Measurements from ENCODE around the gene CERS6.

Gene CERS6

DNA sequence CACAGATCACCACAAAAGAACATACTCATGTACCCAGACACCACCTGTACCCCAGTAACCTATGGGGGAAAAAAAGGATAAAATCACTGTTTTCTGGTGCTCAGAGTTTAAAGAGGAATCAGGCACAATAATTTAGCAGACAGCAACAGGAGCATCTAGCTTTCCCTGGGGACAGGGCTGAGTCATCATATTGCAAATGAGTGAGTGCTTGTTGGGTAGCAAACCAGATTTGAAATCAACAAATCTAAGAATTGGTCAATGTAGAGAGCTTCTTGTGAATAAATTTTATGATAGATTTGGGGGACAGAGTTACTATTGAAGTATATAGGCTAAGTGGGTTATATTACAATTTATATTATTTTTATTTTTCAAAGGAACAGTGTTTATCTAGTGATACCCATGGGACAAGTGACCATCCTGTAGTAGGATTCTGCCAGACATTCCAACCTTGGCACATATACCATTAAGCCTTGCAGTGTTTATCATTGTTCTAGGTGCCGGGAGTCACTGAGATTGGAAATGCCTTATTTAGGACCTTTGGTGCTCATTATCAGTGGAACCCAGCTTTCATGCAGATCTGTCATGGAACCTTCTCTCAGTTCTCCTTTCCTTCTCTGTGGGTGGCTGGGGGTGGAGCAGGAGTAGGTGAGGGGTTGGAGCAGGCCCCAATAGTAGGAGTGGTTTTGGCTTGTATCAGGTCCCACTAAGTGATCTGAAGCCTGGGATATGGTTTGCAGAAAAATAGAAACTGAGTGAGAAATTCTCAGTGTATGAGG lies 117.2 kb downstream of the CERS6 start:
- DNase-seq = no peak

DNA sequence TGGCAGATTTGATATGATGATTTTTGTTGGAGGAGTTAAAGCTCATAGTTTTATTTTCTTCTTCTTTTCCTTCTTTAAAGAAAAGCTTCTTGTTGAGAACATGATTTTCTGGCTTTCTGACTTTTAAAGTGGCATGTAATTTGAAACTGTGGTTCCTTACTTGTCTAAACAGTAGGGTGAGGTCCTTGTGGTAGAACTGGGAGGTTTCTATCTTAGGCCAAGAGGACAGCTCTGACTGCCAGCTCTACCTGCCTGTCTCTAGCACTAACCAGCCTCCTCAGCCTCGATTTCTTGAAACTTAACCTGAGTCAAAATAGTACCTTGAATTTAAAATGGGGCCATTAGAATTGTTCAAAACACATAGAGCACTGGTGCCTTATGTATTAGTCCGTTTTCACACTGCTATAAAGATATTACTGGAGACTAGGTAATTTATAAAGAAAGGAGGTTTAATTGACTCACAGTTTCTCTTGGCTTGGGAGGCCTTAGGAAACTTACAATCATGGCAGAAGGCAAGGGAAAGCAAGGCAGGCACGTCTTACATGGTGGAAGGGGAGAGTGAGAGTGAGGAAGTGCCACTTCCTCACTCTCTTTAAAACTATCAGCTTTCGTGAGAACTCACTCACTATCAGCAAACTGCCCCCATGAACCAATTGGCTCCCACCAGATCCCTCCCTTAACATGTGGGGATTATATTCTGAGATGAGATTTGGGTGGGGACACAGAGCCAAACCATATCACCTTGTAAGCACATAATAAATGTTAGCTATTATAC lies 119.0 kb downstream of the CERS6 start:
- DNase-seq = no peak

DNA sequence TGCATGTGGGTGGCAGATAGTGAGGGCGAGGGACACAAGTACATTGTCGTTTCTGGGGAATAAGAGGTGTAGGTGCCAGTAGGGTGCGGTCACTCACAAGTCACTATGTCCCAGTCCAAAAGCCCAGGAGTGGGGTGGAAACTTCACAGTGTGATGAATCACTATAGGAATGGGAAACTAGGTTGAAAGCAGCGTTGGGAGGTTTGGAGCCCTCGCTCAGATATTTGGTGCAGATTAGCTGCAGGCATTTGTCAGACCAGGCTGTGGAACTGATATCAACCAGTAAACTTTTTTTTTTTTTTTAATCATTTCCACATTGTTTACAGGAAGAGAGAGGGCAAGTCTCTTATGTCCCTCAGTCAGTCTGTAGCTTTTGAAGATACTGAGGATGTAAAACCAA lies 121.8 kb downstream of the CERS6 start:
- no peak for DNase-seq

DNA sequence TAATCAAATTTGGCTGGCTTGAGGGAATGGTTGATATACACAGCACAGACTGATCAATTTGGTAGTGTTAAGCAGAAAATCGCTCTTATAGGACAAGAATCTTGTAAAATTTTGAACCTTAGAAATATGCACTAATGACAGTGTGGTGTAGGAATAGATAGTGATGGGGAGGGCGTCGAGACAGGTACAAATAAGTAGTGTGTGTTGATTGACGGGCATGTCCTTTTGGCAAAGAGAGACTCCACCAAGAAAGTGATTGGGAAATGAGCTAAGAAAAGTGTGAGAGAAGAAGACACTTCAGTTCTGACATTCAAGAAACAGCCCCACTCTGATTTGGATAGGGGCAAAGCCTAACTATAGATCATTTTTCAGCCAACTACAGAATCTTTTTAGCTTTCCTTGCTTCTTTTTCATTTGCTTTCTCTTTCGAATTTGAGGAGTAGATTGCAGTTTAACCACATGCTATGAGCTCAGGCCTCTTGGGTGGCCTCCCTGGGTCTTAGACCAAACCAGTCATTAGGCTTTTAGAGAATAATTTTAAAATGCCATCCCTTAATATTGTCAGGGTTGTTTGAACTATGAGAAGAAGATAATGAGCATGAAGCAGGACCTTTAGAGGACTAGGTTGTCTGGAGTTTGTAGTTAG lies 127.1 kb downstream of the CERS6 start:
- no peak for DNase-seq

DNA sequence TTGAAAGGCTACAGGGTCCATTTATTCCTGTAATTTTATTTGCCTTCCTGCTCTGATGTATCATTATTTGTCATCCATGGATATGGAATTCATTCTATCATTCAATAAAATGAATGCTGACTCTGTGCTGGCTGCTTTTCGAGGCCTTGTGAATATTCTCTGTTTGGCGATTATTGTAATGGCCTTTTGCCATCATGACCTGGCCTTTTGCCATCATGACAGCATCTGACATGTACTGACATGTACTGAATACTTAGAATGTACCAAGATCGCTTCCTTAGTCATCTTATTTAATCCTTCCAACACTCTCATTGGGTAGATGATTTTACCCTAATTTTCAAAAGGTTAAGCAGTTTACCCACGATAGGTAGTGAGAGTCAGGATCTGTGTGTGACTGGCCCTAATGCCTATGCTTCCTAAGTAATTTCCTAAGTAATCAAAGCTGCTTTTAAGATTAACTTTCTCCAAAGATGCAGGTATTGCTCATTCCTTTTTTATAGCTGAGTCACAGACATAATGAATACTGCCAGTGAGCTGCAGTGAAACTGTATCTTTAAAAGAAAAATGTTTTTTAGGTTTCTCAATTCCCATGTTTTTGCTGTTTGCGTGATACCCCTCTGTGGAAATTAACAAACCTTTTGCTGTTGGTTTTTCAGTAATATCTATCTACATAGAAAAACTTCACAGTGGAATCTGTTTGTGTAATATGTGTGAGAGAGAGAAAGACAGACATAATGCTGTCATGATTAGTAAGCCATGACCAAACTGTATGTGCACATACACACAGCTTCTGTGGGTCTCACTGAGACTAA lies 127.8 kb downstream of the CERS6 start:
- DNase-seq = peak; percentile 38

DNA sequence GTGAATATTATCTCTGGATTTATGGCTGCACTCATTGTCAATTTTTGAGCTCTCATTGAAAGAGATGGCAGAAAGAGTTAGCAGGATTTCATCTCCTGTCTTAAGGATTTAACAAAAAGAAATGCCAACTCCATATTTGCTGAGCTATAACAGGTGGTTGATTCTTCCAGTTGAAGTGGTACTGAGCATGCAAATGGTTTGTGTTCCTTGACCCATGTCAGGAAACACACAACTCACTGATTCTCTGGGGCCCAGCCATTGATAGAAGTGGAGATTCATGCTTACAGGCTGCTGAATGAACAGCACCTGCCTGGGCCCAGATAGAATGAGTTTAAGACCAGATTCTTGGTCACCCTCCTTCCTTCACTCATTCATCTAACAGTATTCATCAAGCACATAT lies 128.8 kb downstream of the CERS6 start:
- no peak for DNase-seq

DNA sequence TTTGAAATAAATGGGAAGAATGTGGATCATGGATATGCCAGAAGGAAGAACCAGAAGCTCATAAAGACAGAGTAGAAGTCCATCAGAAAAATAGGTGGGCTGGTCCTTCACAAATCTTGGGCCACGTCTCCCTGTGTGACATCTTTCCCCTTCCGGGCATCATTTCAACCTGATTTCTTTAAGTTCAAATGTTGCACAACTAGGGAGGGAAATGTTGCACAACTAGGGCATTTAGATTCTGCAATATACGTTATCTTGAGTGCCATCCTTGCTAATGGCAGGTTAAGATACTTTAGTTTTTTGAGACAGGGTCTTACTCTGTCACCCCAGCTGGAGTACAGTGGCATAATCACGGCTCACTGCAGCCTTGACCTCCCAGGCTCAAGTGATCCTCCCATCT lies 129.6 kb downstream of the CERS6 start:
- DNase-seq = no peak

DNA sequence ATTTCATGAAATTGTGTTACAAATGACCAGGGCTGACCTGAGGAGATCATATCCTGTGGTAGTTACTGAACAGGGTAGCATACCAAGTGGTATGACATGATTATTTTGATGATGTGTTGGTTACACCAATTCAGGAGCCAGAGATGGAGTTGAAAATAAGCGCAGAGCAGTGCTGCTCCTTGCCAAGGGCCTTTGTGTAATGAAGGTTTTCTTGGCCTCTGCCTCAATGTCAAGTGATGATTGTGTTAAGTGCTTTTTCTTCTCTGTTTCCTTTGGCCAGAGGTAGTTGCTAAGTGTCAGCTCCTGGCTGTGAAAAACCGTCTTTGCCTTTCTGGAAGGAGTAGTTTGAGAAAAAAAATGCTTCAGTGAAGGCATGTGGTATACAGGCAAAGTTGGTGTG lies 131.2 kb downstream of the CERS6 start:
- DNase-seq = no peak

DNA sequence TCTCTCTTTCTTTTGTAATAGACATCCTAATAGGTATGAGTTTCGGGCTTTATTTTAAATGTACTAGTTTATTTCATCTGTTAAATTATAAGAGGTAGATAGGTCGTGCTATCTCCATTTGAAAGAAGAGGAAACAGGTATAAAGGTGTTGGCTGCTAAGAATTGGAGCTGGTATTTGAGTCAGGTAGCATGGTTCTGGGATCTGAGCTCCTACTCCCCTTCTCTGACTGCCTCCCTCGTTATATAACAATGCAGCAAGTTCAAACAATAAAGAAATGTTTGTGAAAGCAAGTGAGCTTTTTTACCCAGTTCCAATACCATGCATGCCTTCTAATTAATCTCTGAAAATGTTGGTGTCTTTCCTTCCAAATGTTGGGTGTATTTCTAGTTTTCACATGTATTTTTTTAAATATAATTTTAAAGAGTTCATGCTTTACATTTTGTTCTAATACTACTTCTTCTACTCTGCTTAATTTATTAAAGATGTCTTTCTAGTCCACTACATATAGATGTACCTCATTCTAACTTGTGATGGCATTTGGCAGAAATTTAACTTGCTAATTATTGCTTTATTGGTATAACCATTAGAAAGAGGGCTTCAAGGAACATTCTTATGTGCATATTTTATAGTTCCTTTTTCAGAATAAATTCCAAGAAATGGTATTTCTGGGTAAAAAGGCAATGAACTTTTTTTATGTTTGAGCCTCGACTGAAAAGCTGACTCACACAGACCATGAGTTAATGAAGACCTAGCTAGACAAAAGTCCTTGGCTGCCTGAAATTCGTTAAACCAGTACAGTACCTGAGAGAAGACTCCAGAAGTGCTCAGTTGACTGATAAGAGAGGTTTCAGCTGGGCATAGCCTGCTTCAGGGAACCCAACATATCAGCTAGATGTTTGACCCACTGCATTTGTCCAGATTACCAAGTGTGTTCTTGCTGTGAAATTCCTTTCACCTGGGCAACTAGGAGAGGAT lies 133.5 kb downstream of the CERS6 start:
- DNase-seq = no peak

DNA sequence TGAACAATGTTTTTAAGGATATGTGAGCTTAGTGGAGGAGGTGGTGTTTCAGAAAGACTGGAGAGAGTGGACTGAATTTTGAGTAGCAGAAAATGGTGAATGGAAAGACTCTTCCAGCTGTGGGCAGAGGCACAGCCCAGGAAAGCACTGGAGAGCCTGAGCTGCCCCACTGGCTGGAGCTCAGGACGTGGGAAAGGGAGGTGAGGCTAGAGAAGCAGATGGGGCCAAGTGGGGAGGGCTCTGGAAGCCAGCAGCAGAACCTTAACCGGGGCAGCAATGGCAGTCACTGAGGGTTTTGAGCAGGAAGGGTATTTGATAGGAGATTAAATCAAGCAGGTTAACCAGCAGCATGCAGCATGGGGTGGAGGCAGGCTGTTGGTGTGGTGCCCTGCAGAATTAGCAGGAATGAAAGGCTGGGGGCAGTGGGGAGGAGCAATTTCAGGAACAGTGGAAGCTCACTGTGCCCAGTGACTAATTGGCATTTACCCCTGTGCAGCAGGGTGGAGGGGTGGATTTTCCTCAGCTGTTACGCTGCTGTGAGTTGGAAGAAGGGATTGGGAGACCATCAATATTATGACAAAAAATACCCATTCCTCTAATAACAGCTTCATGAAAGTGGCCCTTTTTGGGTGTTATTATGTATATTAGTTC lies 136.2 kb downstream of the CERS6 start:
- no peak for DNase-seq

DNA sequence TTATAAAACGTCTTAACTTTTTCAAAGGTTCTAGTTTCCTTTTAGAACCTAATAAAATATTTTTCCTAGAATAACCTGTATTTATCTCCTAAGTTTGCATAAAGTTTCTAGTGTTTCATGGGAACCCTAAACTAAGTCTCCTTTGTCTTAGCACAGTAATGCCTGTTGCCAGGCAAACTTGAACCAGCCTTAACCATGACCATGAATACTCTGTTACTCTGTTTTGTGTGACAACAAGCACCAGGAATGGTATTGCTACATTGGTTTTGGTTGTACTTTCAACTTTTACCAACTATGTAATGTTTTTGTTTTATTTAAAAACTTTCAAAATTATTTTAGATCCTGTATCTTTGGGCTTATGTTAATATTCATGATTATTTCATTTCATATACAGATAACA lies 137.6 kb downstream of the CERS6 start:
- no peak for DNase-seq

DNA sequence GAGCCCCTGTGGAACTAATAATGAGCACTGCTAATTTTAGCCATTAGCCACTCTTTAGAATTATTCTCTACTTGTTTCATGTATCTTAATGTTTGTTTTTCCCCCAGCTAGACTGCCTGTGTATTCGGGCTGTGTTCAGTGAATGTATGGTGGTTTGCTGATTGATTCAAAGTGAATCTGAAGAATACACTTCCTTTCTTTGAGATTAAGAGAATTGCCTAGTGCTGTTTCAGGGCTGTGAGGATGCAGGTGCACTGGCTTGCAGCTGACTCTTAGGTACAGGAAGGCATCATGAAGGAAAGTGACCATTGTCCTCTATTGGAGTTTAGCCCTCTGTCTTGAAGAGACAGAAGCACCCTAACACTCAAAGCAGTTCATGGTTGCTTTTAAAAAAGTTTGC lies 138.7 kb downstream of the CERS6 start:
- DNase-seq = no peak

DNA sequence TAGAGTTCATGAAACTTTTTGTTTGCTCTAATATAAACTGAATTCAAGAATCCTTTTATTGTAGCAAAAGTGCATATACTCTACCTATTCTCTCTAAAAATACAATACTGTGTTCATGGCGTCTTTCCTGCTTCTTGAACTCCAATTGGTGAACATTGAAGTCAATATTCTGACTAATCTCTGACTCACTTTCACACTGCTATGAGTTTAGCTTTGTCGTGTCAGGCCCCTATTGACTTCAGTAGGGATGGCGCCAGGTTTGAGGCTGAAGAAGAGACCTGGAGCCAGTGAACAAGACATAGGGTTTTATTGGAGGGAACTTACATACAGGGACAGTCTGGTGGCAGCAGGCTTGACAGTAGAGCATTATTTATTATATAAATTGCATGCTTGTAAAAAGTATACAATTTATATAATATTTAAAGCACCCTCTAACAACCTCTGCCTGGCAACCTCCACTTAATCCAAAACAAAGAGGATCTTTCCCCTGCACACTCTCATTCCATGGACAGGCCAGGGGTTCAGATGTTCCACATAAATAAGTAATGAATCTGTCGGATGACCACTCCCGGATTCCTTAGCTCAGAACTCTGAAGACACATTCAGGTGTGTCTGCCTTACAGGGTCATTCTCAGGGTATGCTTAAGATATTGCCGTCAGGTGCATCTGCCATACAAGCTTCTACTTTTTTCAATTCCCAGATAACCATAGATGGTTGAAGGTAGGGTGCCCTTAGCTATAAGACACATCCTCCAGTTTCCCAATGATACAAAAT lies 141.0 kb downstream of the CERS6 start:
- DNase-seq = no peak

DNA sequence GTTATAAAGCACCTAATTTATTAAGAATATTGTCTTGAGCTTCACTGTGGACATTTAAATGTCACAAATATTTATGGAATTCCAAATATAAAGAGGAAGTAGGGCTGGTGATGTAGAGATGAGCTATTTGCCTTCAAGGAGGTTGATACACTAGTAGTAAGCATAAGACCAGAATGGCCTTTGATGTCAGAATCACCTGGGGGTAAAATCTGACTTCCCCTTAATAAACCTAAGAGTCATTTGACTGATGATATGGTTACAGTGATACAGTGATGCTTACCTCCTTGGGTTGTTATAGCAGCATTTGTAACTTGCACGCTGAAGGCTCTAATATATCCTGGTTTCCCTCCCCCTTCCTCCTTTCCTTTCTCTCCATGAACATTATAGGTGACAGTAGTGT lies 143.7 kb downstream of the CERS6 start:
- DNase-seq = no peak

DNA sequence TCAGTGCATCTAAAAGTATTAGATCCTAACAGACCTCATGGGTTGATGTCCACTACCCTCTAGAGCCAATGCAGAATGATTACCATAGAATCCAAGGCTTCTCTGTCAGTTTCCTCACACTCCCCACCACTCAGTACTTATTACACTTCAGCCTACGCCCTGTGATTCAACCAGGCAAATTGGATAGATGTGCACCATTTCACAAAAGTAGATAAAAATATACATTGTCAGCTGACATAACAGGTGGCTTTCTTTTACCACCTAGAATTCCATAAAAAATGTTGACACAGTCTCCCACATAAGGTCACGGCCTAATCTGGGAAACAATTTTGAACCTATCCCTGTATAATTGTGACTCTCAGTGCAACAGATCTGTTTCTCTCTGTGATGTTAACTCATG lies 144.9 kb downstream of the CERS6 start:
- no peak for DNase-seq

DNA sequence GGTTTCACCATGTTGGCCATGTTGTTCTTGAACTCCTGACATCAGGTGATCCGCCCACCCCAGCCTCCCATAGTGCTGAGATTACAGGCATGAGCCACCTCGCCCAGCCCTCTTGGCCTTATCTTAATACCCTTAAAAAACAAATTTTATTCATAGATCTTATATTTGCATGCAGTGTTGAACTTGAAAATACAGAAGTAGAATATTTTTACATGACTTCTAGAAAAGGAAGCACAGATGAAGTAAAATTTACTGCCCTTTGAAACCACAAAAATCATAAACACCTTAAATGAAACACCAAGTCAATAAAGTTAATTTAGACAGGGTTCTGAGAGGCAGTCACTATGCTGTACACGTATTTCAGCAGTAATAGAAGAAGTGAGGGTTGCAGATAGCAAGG lies 145.7 kb downstream of the CERS6 start:
- no peak for DNase-seq

DNA sequence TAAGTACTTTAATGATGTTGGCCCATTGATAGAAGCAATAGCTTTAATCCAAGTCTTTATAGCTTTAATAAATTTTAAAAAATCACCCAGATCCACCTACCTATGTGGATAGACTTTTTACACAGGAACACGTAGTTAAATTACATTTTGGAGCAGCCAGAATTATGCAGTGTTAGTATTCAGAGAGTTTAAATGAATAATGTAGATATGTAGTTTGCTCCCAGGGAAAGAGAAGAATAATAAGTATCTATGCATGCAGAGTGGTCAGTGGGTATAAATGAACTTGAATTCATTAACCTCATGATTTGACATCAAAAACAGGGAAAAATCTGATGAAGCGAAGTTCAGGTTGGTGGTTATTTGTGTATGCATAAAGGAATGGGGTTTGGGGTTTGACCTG lies 146.3 kb downstream of the CERS6 start:
- DNase-seq = no peak

DNA sequence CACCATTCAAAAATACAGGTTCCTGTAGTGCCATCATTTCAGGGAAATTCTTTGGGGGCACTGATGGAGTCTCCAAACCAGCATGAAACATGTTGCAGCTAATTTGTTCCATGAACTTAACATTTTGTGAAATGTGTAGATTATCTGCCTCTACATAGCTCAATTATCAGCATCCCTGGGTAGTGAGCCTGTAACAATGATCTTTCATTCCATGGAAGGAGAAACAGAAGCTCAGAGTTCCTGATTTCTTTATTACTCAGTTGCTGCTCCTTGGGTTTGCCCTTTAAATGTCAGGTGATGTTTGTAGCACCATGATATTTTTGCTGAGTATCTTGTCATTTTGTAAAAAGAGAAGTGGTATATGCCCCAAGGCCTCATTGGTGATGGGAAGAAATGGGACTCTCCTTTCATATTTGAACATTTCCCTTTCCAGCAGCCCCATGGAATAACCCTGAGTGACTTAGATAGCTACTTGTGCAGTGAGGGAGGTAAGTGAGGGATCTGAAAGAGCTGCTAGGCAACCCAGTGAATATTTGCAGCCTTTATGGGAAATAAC lies 146.9 kb downstream of the CERS6 start:
- DNase-seq = no peak

DNA sequence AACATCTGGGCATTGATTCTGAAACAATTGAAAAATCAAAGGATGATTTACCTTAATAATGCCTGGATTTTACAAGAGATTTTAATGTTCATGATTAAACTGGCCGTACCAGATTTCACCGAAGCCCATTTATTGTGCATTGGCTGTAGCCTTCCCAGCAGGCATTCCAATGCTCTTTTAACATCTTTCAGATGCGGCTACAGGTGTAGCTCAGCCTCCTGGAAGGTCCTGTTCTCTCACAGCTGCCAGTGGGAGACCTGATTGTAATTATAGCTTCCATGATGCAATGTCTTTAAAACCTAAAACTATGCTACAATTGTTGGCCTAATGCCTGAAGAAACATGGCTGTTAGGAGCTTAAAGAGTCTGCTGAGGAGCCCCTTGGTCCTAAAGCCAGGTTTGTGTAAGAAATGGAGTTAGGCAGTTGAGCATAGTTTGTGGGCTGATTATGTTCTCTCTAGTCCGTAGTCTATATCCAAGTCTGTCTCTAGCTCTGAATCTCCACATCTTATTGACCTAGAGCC lies 147.4 kb downstream of the CERS6 start:
- no peak for DNase-seq

DNA sequence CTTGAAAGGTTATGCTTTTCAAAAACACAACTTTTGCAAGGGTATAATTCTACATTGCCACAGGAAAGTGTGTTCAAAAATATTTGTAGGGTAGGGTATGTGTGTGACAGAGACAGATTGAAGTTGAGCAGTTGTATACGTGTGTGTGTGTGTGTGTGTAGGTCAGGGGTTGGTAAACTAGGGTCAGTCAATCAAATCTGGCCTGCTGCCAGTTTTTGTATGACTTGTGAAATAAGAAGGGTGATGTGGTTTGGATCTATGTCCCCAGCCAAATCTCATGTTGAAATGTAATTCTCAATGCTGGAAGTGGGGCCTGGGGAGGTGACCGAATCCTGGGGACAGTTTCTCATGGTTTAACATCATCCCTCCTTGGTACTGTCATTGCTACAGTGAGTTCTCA lies 148.2 kb downstream of the CERS6 start:
- no peak for DNase-seq
